Small intestine (tissue), 7 donors: ENCODE measurements around the gene RPS6KA2. TPM values are rescaled to one million over a fixed set of nuclear protein-coding genes. Genes with fewer than 3 reads are reported as not detected.

Experiments
- DNase-seq, 2 donors: peaks; one replicate each; pipeline versions ENCODE4 v3.0.0 to v3.0.0-alpha.2; 2013
- FAIRE-seq: peaks from 2 replicates; lab custom pipeline; 2012; peaks lifted over from hg19 to GRCh38; lab: Jason Lieb, UNC
- H3K27ac ChIP-seq, 3 donors: one replicate each; pipeline ENCODE4 v1.5.1; 2013; ENCODE audit warnings: low read length in 2 of 3, mild to moderate bottlenecking in 2 of 3, control low read depth in 1 of 3, inconsistent platforms in 1 of 3, low read depth in 1 of 3, moderate library complexity in 1 of 3
- H3K27me3 ChIP-seq, 3 donors: one replicate each; pipeline ENCODE4 v1.6.1; 2013; ENCODE audit warnings: low read length in 3 of 3, inconsistent platforms in 1 of 3; ENCODE audit not compliant: control insufficient read depth in 3 of 3, insufficient read depth in 3 of 3
- H3K36me3 ChIP-seq, 3 donors: one replicate each; pipeline ENCODE4 v1.6.1; 2013; ENCODE audit warnings: low read length in 3 of 3, inconsistent platforms in 1 of 3, low read depth in 1 of 3, mild to moderate bottlenecking in 1 of 3, moderate library complexity in 1 of 3; ENCODE audit not compliant: control insufficient read depth in 3 of 3, insufficient read depth in 2 of 3
- H3K4me1 ChIP-seq, 3 donors: one replicate each; pipeline ENCODE4 v1.6.1; 2013; ENCODE audit warnings: low read length in 2 of 3, inconsistent platforms in 1 of 3, low read depth in 1 of 3, mild to moderate bottlenecking in 1 of 3, moderate library complexity in 1 of 3; ENCODE audit not compliant: control insufficient read depth in 3 of 3, insufficient read depth in 2 of 3
- H3K4me3 ChIP-seq, 3 donors: one replicate each; pipeline ENCODE4 v1.5.1; 2013; ENCODE audit warnings: low read length in 3 of 3, control low read depth in 1 of 3, inconsistent platforms in 1 of 3, low read depth in 1 of 3, mild to moderate bottlenecking in 1 of 3, moderate library complexity in 1 of 3
- H3K9me3 ChIP-seq, 2 donors: one replicate each; pipeline ENCODE4 v1.6.1; 2013; ENCODE audit warnings: low read depth in 1 of 2, low read length in 1 of 2; ENCODE audit not compliant: control insufficient read depth in 2 of 2, insufficient read depth in 1 of 2
- WGBS, 3 donors: extraction: QIAGEN DNeasy Blood & Tissue Kit; methylation state at CpG; one replicate each; pipeline ENCODE4 v1.1.7; 2013; 5-methylcytosine and 5-hydroxymethylcytosine counted together
- polyA plus RNA-seq, 4 donors: library from polyadenylated mRNA; stranded (reverse) in 3 of 4; unstranded in 1 of 4; fragments of 200-250 nt in 3 of 4; fragments of 120-200 nt in 1 of 4; gene quantifications; one replicate each; pipeline versions ENCODE4 v1.2.1 to v1.2.3, GENCODE V29; 2013
- donor health status: healthy with polysubstance abuse.
- donor health status: control.
- donor health status: control.
- donor health status: Bipolar disorder and iron deficiency.
- donor health status: healthy.

The RPS6KA2 gene
- polyA plus RNA-seq, 4 donors = 3.1 to 21.9 (median 7.3) TPM

DNA sequence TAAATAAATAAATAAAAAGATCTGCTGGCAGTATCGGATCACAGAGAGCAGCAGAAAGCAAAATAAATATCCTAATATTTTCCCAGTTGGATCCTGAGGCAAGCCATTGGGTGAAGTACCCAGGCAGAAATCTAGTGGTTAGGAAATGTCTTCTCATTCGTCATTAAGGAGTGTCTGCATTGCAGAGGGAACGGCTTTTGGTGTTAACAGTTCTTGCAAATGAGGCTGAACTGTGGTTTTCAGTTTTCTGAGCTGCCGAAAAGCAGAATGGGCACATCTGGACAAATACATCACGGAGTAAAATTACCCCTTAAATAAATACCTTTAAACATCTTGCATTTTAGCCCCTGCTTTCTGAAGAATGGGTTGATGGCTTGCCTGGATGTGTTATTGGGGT is 162.1 kb downstream of the RPS6KA2 start:
- 70 to 90% (median 76%) methylated on average over 5 of the region's 5 CpGs for WGBS, 3 donors
- FAIRE-seq = no peak
- no peak for DNase-seq
- no peaks in the 10 kb centered on the region for H3K27me3 ChIP-seq
- H3K27ac ChIP-seq = no peak overlapping the region
- H3K4me1 ChIP-seq = no peaks in the 10 kb centered on the region
- H3K36me3 ChIP-seq = peaks cover 0 to 19% (median 0%) of the 10 kb centered on the region in 3 donors
- no peaks in the 10 kb centered on the region for H3K9me3 ChIP-seq
- no peak overlapping the region for H3K4me3 ChIP-seq

DNA sequence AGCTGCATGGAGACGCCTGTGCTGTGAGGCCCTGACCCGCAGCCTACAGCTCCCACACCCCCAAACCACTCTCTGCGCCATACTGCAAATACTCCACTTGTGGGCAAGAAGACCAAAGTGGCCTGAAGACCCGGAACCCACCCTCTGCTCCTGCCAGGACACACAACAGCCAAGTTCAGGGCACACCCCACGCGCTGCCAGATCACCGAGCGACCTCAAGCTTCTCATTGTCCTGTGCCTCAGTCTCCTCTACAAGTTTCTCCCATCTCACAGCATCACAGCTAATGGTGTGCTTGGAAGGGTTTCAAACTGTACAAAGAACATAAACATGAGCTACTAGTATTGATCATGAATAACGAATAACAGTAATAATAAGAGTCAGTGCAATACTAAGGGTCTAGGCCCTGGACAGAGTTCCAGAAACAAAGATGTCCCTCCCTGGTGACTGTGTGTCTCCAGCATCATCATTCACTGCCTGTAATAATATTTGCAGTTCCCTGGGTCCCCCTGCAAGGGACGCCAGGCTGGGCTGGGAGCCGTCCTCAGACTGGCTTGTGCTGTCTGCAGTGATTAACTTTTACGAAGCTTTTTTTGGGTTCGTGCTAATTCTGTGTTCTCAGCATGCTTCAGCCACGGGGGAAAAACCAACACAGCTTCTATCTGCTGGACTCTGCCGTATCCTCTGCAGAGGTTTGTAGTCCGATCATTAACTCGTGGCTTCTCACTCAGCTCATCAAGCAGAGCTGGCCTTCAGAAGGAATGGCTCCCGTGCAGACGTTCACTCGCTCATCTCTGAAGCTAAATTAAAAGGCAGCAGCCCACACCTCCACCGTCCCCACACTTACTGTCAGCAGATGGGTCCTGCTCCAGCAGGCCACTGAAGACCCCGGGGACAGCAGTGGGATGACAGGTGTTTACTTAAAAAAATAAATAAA is 162.7 kb downstream of the RPS6KA2 start:
- 89 to 92% (median 91%) methylated on average over 22 of the region's 22 CpGs for WGBS, 3 donors
- Histone ChIP-seq H3K4me1 (no peaks in the 10 kb centered on the region), H3K27ac (no peak overlapping the region), H3K4me3 (no peak overlapping the region), H3K36me3 (peaks cover 0 to 17% (median 0%) of the 10 kb centered on the region in 3 donors), H3K9me3 (no peaks in the 10 kb centered on the region), H3K27me3 (no peaks in the 10 kb centered on the region)
- FAIRE-seq (no peak), DNase-seq (no peak)

DNA sequence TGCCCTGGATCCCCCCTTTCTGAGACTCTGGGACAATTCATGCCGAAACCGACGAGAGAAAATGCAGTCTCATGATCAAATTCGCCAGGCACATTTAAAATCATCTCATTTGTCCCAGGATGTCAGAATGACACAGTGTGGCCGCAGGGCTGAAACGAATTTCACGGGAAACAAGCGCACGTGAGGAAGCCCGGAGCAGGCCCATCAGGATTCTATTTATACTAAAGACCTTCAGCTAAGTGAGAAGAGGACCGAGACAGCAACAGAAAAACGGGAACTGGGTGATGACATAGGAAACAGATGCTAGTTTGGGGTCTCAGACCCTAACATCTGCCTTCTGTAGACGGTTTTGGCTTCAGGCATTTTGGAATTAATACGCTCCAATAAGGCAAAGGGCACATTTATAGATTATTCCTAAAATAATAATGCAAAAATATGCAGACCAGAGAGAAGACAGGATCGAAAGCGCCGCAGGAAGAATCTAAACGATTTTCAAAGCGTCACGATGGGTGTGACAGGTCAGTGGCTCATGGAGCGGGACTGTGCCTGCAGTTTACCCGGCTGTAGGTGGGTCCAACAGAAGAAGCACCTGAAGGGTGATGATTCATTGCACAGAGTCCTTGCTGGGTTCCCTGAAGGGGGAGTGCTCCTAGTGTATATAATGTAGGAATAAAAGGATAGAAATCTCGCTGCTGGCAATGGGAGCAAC is 163.5 kb downstream of the RPS6KA2 start:
- Histone ChIP-seq H3K9me3 (peaks cover 0 to under 1% of the 10 kb centered on the region in 2 donors), H3K27me3 (no peaks in the 10 kb centered on the region), H3K4me1 (no peaks in the 10 kb centered on the region), H3K4me3 (no peak overlapping the region), H3K36me3 (peaks cover 0 to 16% (median 0%) of the 10 kb centered on the region in 3 donors), H3K27ac (no peak overlapping the region)
- 80 to 89% (median 86%) methylated on average over 23 of the region's 23 CpGs for WGBS, 3 donors
- DNase-seq (no peak), FAIRE-seq (no peak)

DNA sequence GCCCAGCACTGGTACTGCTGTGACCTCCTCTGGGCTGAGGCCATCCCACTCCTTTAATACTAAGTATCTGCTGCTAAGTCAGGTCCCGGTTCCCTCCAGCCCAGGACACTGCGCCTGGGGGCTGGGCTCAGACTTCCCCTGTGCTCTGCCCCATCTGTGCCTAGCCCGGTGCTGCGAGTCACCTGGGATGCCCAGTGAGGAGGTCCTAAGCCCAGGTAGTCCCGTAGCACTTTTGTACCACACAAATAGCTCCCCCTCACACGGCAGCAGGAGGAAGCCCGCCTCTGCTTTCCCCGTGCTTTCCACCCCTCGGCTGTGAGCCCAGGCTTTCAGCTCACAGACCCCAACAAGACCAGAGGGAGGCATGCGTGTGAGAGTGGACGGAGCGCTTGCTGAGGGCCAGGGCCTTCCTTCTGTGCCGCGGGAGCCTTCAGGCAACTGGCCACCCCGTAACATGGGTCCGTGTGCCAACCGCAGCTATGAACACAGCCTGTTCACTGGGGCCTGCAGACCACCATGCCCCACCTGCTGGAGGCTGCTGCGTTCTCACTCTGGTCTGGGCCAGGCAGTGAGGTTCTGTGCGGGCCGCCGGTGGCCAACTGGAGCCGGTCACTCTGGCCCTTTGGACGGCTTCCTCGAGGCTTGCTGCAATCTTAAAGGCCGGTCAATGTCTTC is 164.5 kb downstream of the RPS6KA2 start:
- FAIRE-seq (no peak), DNase-seq (no peak)
- Histone ChIP-seq H3K4me1 (no peaks in the 10 kb centered on the region), H3K9me3 (peaks cover 0 to 9% of the 10 kb centered on the region in 2 donors), H3K36me3 (peaks cover 0 to 9% (median 0%) of the 10 kb centered on the region in 3 donors), H3K4me3 (no peak overlapping the region), H3K27me3 (no peaks in the 10 kb centered on the region), H3K27ac (no peak overlapping the region)
- 87 to 92% (median 89%) methylated on average over 25 of the region's 25 CpGs for WGBS, 3 donors

DNA sequence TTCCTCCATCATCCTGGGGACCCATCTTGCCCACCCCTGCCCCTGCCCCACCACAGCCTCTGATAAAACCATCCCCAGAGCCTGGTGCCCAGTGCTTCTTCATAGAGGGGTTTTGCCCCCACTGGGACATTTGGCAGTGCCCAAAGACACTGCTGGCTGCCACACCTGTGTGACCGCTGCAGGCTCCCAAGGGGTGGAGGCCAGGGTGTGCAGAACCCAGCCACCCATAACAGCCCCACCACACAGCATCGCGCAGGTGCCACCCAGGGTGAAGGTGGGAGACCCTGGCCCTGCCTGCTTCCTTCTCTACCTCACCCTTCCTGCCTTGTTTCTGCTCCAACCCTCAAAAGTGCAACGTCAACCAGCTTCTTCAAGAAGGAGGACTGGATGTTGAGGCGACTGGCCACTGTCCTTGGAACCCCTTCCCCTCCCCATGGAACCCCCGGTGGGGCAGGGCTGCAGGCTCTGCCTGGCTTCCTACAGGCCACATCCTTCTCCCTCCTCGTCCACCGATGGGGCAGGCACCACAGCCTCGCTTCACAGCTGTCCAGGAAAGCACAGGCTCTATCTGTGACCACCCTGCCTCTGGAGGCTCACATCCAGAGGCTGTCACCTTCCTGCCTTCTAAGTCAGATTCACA is 165.1 kb downstream of the RPS6KA2 start:
- no peaks in the 10 kb centered on the region for H3K4me1 ChIP-seq
- H3K9me3 ChIP-seq = peaks cover 0 to 14% of the 10 kb centered on the region in 2 donors
- no peak overlapping the region for H3K27ac ChIP-seq
- H3K4me3 ChIP-seq = no peak overlapping the region
- WGBS, 3 donors = 82 to 90% (median 83%) methylated on average over 9 of the region's 9 CpGs
- FAIRE-seq = no peak
- no peak for DNase-seq
- no peaks in the 10 kb centered on the region for H3K27me3 ChIP-seq
- H3K36me3 ChIP-seq = peaks cover 0 to 5% (median 0%) of the 10 kb centered on the region in 3 donors

DNA sequence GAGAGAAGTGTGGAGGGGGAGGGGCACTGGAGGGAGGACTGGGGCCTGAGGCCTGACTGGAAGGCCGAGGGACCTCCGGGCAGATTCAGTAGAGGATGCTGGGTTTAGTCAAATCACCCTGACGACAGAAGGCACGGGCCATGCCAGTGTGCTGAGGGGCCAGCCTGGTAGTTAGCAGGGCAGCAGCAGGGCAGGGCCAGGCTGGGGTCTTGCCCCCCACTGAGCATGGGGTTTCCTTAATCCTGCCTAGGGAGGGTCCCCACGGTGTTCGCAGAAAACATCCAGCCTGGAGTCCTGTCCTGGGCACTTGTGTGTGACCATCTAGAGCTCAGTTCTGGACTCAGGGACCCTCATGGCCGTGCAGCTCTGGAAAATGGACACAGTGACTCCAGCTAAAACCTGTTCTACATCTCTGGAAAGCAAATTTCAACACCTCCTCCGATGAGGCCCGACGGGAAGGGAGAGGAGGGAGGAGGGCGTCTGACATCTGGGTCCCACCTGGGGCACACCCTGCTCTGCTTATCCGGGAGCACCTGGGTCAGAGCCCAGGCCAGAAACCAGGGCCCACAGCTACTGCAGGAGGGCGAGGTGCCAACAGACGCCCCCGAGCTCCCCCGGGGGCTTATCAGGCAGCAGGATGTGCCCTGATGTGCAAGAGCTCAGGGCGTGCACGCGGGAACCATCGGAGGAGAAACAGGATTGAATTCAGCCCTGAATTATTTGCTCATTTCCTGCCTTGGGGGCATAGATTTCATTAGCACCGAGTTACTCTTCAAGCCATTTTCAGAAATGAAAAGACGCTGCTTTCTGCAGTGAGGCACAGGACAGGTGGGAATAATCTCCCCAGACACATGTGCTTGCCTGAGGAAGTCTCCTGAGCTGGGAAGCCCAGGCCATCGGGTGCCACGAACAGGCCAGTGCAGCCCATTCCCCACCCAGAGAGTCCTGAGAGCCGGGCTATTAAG is 166.3 kb downstream of the RPS6KA2 start:
- Histone ChIP-seq H3K4me3 (no peak overlapping the region), H3K36me3 (peaks cover 0 to 5% (median 0%) of the 10 kb centered on the region in 3 donors), H3K4me1 (no peaks in the 10 kb centered on the region), H3K9me3 (peaks cover 0 to 15% of the 10 kb centered on the region in 2 donors), H3K27me3 (no peaks in the 10 kb centered on the region), H3K27ac (no peak overlapping the region)
- DNase-seq (no peak), FAIRE-seq (no peak)
- WGBS, 3 donors = 59 to 65% (median 60%) methylated on average over 24 to 25 of the region's 25 CpGs

DNA sequence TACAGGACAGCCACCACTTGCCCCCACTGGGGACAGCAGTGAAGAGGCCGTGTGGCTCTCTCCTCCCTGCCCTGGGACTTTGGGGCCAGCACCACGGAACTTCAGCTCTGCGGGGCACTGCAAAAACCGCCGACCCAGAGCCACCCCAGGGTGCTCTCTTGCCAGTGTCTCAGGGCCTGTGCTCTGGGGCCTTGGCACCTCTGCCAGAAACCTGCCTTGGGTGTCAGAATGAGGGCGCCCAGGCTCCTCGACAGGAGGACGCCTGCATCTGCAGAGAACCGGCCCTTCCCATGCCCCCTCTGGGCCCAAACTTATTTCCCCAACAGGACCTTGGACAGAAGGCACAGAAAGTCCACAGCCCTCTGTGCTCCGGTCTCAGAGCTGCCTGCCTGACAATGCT is 167.1 kb downstream of the RPS6KA2 start:
- WGBS, 3 donors = 92 to 97% (median 94%) methylated on average over 10 of the region's 10 CpGs
- FAIRE-seq (no peak), DNase-seq (no peak)
- Histone ChIP-seq H3K4me1 (no peaks in the 10 kb centered on the region), H3K4me3 (no peak overlapping the region), H3K9me3 (peaks cover 0 to 18% of the 10 kb centered on the region in 2 donors), H3K27ac (no peak overlapping the region), H3K27me3 (no peaks in the 10 kb centered on the region), H3K36me3 (peaks cover 0 to 5% (median 0%) of the 10 kb centered on the region in 3 donors)
